Transverse colon (tissue), 3 donors: Measurements from ENCODE around the gene FAM118A.

Experiments
- CTCF ChIP-seq, 5 experiments: fragments of 200-600 bp in 3 of 5; fragments of 450-650 bp in 2 of 5; sonication (generic) in 3 of 5; IDR thresholded peaks; 1 replicate in 2 of 5; 2 replicates in 3 of 5; pipeline ENCODE4 v1.5.1; 2016 to 2017; ENCODE audit warnings: antibody characterized with exemption in 5 of 5, inconsistent platforms in 3 of 5, mild to moderate bottlenecking in 2 of 5, moderate library complexity in 1 of 5
- EP300 ChIP-seq: sonication (generic); formaldehyde crosslinking; IDR thresholded peaks from one replicate; pipeline ENCODE4 v1.6.1; 2017; ENCODE audit warnings: antibody characterized with exemption, low read depth
- POLR2A ChIP-seq: fragments of 450-650 bp; IDR thresholded peaks from one replicate; pipeline ENCODE4 v1.6.1; 2016; ENCODE audit warnings: antibody characterized with exemption, mild to moderate bottlenecking, moderate library complexity

DNA sequence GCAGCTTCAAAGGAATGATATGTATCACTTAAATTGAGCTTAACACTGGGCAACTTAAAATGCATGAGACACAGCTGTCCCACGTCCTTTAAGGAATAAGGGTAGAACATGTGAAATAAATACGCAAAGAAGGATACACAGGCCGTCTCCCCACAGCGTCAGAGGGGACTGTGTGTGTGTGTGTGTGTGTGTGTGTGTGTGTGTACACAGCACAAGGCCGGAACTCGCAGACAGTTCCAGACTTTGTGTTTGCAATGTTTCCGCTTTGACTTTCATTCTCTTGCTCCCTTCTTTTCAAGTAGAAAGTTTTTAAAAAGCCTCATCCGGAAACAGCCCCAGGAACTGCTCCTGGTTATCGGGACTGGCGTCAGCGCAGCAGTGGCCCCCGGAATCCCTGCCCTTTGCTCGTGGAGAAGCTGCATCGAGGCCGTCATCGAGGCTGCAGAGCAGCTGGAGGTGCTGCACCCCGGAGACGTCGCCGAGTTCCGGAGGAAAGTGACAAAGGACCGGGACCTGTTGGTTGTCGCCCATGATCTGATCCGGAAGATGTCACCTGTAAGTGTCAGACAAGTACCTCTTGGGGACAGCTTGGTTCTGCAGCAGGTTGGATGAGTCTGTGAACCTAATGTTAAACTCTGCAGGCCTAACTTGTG is 13.3 kb downstream of the FAM118A start:
- TF ChIP-seq CTCF (IDR thresholded peaks at IDR 0.05) (no peak), EP300 (no peak), POLR2A (no peak)
